Measurements from ENCODE around the gene NMRK2.

GRCh38 chr19:3979289-3979673 lies 46.4 kb downstream of the NMRK2 start:
- TF ChIP-seq CTCF (IDR thresholded peaks at IDR 0.05 in 2 of 3, conservative IDR thresholded peaks at IDR 0.05 in 1 of 3; ENCODE audit: borderline replicate concordance in 1 of 3, insufficient read depth in 1 of 3, low read depth in 2 of 3, low read length in 2 of 3) (no peak), CEBPB (IDR thresholded peaks at IDR 0.05; ENCODE audit: low read depth) (no peak), POLR2AphosphoS5 (IDR thresholded peaks at IDR 0.05; ENCODE audit: low read depth, low read length) (no peak), SIN3A (IDR thresholded peaks at IDR 0.05; ENCODE audit: low read depth) (no peak), ZBTB33 (IDR thresholded peaks at IDR 0.05; ENCODE audit: extremely low read depth, insufficient replicate concordance, low read length) (no peak), POLR2A (IDR thresholded peaks at IDR 0.05; ENCODE audit: borderline replicate concordance, extremely low read depth, insufficient read depth, insufficient read length) (no peak), EZH2phosphoT487 (IDR thresholded peaks at IDR 0.05; ENCODE audit: borderline replicate concordance) (no peak)
- TF ChIP-seq, protein P1, sequence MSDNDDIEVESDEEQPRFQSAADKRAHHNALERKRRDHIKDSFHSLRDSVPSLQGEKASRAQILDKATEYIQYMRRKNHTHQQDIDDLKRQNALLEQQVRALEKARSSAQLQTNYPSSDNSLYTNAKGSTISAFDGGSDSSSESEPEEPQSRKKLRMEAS (IDR thresholded peaks at IDR 0.05), result no peak

All from HCT116 (cell line).